ENCODE data around the gene RPS6KL1.

DNA sequence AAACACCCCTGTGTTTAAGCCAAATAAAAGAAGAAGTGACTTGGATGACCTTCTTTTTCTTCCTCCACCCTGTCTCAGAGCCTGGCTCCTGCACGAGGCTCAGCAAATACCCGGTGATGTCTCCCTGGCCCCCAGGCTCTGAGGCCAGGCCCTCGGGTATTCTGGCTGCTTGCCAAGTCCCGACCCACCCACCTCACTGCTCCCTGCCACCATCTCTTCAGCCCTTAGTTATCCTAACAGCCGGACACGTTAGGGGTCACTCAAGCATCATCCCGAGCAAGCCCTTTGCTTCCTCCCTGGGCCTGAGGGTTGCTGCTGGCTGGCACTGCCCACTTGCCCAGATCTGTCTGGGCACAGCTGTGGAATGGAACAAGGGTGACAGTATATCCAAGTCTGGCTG lies 7.2 kb downstream of the RPS6KL1 start:
- TF ChIP-seq EP300 (IDR thresholded peaks at IDR 0.05; ENCODE audit: borderline replicate concordance) (no peak), CEBPB (IDR thresholded peaks at IDR 0.05) (no peak), YY1 (IDR thresholded peaks at IDR 0.05; ENCODE audit: low read depth) (no peak), TCF12 (IDR thresholded peaks at IDR 0.05; ENCODE audit: low read depth) (no peak), TAF1 (IDR thresholded peaks at IDR 0.05; ENCODE audit: low read depth) (no peak), NFIC (IDR thresholded peaks at IDR 0.05) (peak; percentile 55; the same call in 1 of the 2 replicates), FOXM1 (IDR thresholded peaks at IDR 0.05; ENCODE audit: borderline replicate concordance, low read depth) (no peak), ZBTB7A (IDR thresholded peaks at IDR 0.05; ENCODE audit: low read depth) (no peak), TEAD4 (IDR thresholded peaks at IDR 0.05) (no peak), EGR1 (IDR thresholded peaks at IDR 0.05) (no peak), RAD21 (IDR thresholded peaks at IDR 0.05; ENCODE audit: low read depth) (no peak)
- TF ChIP-seq, protein P1, sequence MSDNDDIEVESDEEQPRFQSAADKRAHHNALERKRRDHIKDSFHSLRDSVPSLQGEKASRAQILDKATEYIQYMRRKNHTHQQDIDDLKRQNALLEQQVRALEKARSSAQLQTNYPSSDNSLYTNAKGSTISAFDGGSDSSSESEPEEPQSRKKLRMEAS (IDR thresholded peaks at IDR 0.05): no peak
- TF ChIP-seq, protein P2, sequence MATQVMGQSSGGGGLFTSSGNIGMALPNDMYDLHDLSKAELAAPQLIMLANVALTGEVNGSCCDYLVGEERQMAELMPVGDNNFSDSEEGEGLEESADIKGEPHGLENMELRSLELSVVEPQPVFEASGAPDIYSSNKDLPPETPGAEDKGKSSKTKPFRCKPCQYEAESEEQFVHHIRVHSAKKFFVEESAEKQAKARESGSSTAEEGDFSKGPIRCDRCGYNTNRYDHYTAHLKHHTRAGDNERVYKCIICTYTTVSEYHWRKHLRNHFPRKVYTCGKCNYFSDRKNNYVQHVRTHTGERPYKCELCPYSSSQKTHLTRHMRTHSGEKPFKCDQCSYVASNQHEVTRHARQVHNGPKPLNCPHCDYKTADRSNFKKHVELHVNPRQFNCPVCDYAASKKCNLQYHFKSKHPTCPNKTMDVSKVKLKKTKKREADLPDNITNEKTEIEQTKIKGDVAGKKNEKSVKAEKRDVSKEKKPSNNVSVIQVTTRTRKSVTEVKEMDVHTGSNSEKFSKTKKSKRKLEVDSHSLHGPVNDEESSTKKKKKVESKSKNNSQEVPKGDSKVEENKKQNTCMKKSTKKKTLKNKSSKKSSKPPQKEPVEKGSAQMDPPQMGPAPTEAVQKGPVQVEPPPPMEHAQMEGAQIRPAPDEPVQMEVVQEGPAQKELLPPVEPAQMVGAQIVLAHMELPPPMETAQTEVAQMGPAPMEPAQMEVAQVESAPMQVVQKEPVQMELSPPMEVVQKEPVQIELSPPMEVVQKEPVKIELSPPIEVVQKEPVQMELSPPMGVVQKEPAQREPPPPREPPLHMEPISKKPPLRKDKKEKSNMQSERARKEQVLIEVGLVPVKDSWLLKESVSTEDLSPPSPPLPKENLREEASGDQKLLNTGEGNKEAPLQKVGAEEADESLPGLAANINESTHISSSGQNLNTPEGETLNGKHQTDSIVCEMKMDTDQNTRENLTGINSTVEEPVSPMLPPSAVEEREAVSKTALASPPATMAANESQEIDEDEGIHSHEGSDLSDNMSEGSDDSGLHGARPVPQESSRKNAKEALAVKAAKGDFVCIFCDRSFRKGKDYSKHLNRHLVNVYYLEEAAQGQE (IDR thresholded peaks at IDR 0.05; ENCODE audit: low read depth): no peak
- TF ChIP-seq, protein P3, sequence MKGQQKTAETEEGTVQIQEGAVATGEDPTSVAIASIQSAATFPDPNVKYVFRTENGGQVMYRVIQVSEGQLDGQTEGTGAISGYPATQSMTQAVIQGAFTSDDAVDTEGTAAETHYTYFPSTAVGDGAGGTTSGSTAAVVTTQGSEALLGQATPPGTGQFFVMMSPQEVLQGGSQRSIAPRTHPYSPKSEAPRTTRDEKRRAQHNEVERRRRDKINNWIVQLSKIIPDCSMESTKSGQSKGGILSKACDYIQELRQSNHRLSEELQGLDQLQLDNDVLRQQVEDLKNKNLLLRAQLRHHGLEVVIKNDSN (IDR thresholded peaks at IDR 0.05): no peak

Data from Ishikawa (cell line).